Caco-2 (cell line): Measurements from ENCODE around the gene PBX1. TPM values are rescaled to one million over a fixed set of nuclear protein-coding genes. Genes with fewer than 3 reads are reported as not detected.
A peak's percentile ranks its signal among the peaks of the same experiment; 100 is the strongest.

Experiments
- BruUV-seq: library from RNA; stranded (reverse); fragments of 400-500 nt; replicated peaks from 2 replicates; lab custom pipeline; 2021; lab: Mats Ljungman, UMichigan
- CTCF ChIA-PET: fragments of 300-600 bp; sonication (Branson Sonifier 250); formaldehyde crosslinking; loops from one replicate; lab custom pipeline; 2022; ENCODE audit warnings: antibody characterized with exemption; lab: Charles Lee
- POLR2A ChIA-PET: fragments of 300-600 bp; sonication (Branson Sonifier 250); formaldehyde crosslinking; loops from one replicate; lab custom pipeline; 2022; ENCODE audit warnings: antibody characterized with exemption; lab: Charles Lee
- DNase-seq, 2 experiments: peaks; one replicate each; pipeline versions ENCODE4 v3.0.0 to v3.0.0-alpha.2; 2020 to 2022
- H3K27me3 ChIP-seq: replicated peaks from 2 replicates; pipeline ENCODE4 v1.6.0; 2011; ENCODE audit warnings: low read length; ENCODE audit not compliant: control insufficient read depth, insufficient read depth
- H3K36me3 ChIP-seq: 2 replicates; pipeline ENCODE4 v1.5.1; 2011; ENCODE audit warnings: low read length; ENCODE audit not compliant: control insufficient read depth, insufficient read depth
- H3K4me1 ChIP-seq: fragments of 250-450 bp; sonication (Bioruptor Pico); 2 replicates; pipeline ENCODE4 v1.5.1; 2020; ENCODE audit warnings: mild to moderate bottlenecking
- H3K4me3 ChIP-seq: 2 replicates; pipeline ENCODE4 v1.5.1; 2011; ENCODE audit warnings: low read depth, mild to moderate bottlenecking, control low read depth, low read length
- H3K9me3 ChIP-seq: fragments of 250-450 bp; sonication (Bioruptor Pico); 2 replicates; pipeline ENCODE4 v1.5.1; 2020; ENCODE audit warnings: mild to moderate bottlenecking, moderate library complexity
- H3K27ac Mint-ChIP-seq: one replicate; pipeline ENCODE4 v1.8.0; 2022; ENCODE audit warnings: mixed read lengths; ENCODE audit not compliant: unreplicated experiment
- H3K27me3 Mint-ChIP-seq: one replicate; pipeline ENCODE4 v1.8.0; 2022; ENCODE audit warnings: mixed read lengths; ENCODE audit not compliant: insufficient read depth, unreplicated experiment
- H3K36me3 Mint-ChIP-seq: one replicate; pipeline ENCODE4 v1.8.0; 2022; ENCODE audit warnings: mild to moderate bottlenecking, mixed read lengths; ENCODE audit not compliant: insufficient read depth, unreplicated experiment
- H3K4me1 Mint-ChIP-seq: one replicate; pipeline ENCODE4 v1.8.0; 2022; ENCODE audit warnings: low read depth, mixed read lengths; ENCODE audit not compliant: unreplicated experiment
- H3K4me3 Mint-ChIP-seq: one replicate; pipeline ENCODE4 v1.8.0; 2022; ENCODE audit warnings: mild to moderate bottlenecking, moderate library complexity, mixed read lengths; ENCODE audit not compliant: unreplicated experiment
- H3K9me3 Mint-ChIP-seq: one replicate; pipeline ENCODE4 v1.8.0; 2022; ENCODE audit warnings: mixed read lengths; ENCODE audit not compliant: unreplicated experiment
- intact Hi-C: fragments of 100-400 bp; cut with micrococcal nuclease; formaldehyde crosslinking; loops from one replicate; pipeline ENCODE4 v1.10.0; 2022; ENCODE audit not compliant: unreplicated experiment
- total RNA-seq: library from RNA; stranded (reverse); gene quantifications from 2 replicates; pipeline ENCODE4 v1.2.3, GENCODE V29; 2022
- TF ChIP-seq, protein P1 (sequence below), 2 experiments: fragments of 200-600 bp in 1 of 2; IDR thresholded peaks; 1 replicate in 1 of 2; 2 replicates in 1 of 2; pipeline versions ENCODE4 v1.5.1 to v1.8.0; 2011 to 2022; ENCODE audit warnings: antibody characterized with exemption in 1 of 2, control low read depth in 1 of 2, inconsistent platforms in 1 of 2, low read depth in 1 of 2, low read length in 1 of 2, mild to moderate bottlenecking in 1 of 2, moderate library complexity in 1 of 2; ENCODE audit not compliant: insufficient read depth in 1 of 2, severe bottlenecking in 1 of 2, unreplicated experiment in 1 of 2

The PBX1 gene
- total RNA-seq, 1 experiment from 2014 or later, result 103 TPM

DNA sequence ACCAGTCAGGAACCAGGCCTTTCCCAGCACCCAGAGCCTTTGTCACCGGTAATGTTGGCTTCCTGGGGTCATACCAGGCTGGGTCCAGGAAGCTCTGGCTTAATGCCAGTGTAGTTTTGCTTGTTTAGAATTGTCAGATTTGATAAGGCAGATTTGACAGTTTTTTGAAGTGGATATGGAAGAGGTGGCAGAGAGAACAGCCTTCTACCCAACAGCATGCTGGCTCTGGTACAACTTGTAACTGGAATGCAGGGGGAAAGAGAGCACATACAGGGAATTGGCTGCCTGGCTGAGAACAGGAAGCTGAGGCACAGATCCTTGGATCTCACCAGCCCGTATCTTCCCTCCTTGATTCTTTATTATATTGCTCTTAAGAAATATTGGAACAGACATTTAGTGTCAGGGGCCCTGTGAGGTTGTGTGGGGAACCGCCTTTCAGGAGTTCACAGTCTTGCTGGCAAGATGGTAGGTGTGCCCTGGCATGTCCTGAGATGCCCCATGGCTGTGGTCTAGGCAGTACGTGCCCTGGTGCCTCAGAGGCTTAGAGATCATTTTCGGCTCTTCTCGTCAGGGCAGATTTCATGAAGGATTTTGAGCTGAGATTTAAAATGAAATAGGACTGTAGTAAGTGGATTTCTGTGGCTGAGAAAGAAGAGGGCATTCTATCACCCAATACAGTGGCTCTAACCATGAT is 227.0 kb downstream of the PBX1 start:
- Histone ChIP-seq H3K27me3 (no peaks in the 10 kb centered on the region), H3K9me3 (no peaks in the 10 kb centered on the region), H3K4me1 (peaks cover 23% of the 10 kb centered on the region), H3K36me3 (no peaks in the 10 kb centered on the region; the same call in 1 of the 2 replicates), H3K4me3 (no peak overlapping the region)
- no peak for DNase-seq
- H3K27me3 Mint-ChIP-seq, result no peaks in the 10 kb centered on the region
- TF ChIP-seq, protein P1, sequence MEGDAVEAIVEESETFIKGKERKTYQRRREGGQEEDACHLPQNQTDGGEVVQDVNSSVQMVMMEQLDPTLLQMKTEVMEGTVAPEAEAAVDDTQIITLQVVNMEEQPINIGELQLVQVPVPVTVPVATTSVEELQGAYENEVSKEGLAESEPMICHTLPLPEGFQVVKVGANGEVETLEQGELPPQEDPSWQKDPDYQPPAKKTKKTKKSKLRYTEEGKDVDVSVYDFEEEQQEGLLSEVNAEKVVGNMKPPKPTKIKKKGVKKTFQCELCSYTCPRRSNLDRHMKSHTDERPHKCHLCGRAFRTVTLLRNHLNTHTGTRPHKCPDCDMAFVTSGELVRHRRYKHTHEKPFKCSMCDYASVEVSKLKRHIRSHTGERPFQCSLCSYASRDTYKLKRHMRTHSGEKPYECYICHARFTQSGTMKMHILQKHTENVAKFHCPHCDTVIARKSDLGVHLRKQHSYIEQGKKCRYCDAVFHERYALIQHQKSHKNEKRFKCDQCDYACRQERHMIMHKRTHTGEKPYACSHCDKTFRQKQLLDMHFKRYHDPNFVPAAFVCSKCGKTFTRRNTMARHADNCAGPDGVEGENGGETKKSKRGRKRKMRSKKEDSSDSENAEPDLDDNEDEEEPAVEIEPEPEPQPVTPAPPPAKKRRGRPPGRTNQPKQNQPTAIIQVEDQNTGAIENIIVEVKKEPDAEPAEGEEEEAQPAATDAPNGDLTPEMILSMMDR (IDR thresholded peaks at IDR 0.05; ENCODE audit: insufficient read depth in 1 of 2, low read depth in 1 of 2, low read length in 1 of 2, severe bottlenecking in 1 of 2, unreplicated experiment in 1 of 2), result no peak
- intact Hi-C loops, result loop anchor here (2.0 kb wide), 2 partner anchors 13 to 267 kb away; no protein-coding TSS in a partner anchor
- H3K4me3 Mint-ChIP-seq, result no peak overlapping the region
- no peaks in the 10 kb centered on the region for H3K9me3 Mint-ChIP-seq
- peaks cover 23% of the 10 kb centered on the region for H3K4me1 Mint-ChIP-seq
- H3K36me3 Mint-ChIP-seq, result peaks cover 8% of the 10 kb centered on the region
- CTCF ChIA-PET, result interaction anchor here (1.0 kb wide), 2 partner anchors 227 to 251 kb away, joined by 4 read pairs; partner anchors contain the start of gene PBX1
- BruUV-seq, result no TSS peak
- POLR2A ChIA-PET, result no interaction called here
- H3K27ac Mint-ChIP-seq, result peak overlapping the region; percentile 72

DNA sequence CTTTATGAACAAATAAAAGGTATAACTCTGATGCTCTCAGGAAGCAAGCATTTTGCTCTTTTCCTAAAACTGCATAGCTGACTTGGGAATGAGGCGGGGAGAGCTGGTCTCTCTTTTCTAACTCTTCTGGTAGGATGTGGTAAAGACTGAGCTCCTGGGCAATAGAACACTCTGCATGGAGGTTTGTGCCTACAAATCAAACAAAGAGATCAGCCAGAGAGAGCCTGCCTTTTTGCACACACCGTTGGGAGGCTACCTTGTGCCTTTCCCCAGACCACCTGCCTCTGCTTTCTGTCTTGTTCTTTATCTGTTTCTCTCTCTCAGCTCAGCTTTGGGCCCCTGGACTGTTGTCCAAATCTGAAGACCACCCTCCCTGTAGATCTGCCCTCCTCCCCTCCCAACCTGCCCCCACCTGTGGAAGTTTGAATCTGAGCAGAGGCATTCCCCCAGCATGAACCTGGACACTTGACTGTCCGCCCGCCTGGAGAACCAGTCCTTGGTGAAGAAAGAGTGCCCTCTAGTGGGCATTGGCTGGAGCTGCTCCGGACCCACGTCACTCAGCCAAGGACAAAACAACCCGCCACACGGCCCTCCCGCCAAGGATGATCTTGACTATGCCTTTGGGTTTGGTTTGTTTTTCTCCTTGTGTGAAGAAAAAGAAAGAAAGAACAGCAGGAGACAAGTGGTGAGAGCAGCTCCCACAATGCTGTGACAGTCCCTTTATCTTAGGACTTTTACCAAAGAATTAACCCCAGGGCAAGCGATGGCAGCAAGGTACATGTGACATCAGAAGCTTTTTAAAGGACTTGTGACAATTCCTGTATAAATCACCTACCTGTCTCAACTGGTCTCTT is 228.2 kb downstream of the PBX1 start:
- no peaks in the 10 kb centered on the region for H3K27me3 Mint-ChIP-seq
- CTCF ChIA-PET, result interaction anchor here (0.6 to 1.3 kb wide), 10 partner anchors 9 to 547 kb away, joined by 3 to 7 read pairs (median 4); partner anchors contain the start of gene PBX1
- no peaks in the 10 kb centered on the region for H3K36me3 ChIP-seq
- no peaks in the 10 kb centered on the region for H3K27me3 ChIP-seq
- H3K4me1 ChIP-seq, result peaks cover 23% of the 10 kb centered on the region
- no TSS peak for BruUV-seq
- TF ChIP-seq, protein P1 (IDR thresholded peaks at IDR 0.05; ENCODE audit: insufficient read depth in 1 of 2, low read depth in 1 of 2, low read length in 1 of 2, severe bottlenecking in 1 of 2, unreplicated experiment in 1 of 2), result peak; percentile 84 to 87
- POLR2A ChIA-PET, result no interaction called here
- peaks cover 17% of the 10 kb centered on the region for H3K36me3 Mint-ChIP-seq
- H3K4me3 ChIP-seq, result no peak overlapping the region
- no peaks in the 10 kb centered on the region for H3K9me3 Mint-ChIP-seq
- peak overlapping the region; percentile 45 for H3K27ac Mint-ChIP-seq
- intact Hi-C loops, result loop anchor here (1.0 to 2.0 kb wide), 9 partner anchors 14 to 621 kb away; no protein-coding TSS in a partner anchor
- peak; percentile 82 to 86 for DNase-seq
- H3K4me1 Mint-ChIP-seq, result peaks cover 23% of the 10 kb centered on the region
- H3K9me3 ChIP-seq, result no peaks in the 10 kb centered on the region
- H3K4me3 Mint-ChIP-seq, result peak overlapping the region; percentile 25

DNA sequence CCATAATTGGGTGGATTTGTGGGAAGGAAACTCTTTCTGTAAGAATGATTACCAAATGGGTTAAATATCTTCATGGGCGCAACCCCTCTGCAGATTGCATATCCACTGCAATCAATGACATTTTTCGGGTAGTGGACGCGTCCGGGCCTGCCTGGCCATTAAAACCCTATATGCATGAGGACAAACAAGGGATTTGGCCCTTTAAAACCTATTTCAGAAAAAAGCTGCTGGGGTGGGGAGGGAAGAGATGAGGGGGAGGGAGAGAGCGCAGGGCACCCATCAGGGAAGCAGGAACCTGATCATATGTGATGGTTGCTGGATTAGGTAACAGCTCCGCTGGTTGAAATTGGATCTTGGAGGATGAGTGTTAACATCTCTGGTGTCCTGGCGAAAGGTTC is 228.8 kb downstream of the PBX1 start:
- Histone ChIP-seq H3K27me3 (no peaks in the 10 kb centered on the region), H3K36me3 (no peaks in the 10 kb centered on the region), H3K9me3 (no peaks in the 10 kb centered on the region), H3K4me1 (peaks cover 23% of the 10 kb centered on the region), H3K4me3 (no peak overlapping the region)
- intact Hi-C loops, result loop anchor here (1.0 to 2.0 kb wide), 9 partner anchors 15 to 622 kb away; no protein-coding TSS in a partner anchor
- Mint-ChIP-seq H3K4me1 (peaks cover 23% of the 10 kb centered on the region), H3K4me3 (peak overlapping the region; percentile 25), H3K27me3 (no peaks in the 10 kb centered on the region), H3K27ac (peak overlapping the region; percentile 45), H3K9me3 (no peaks in the 10 kb centered on the region), H3K36me3 (peaks cover 20% of the 10 kb centered on the region)
- ChIA-PET POLR2A (no interaction called here), CTCF (interaction anchor here (0.6 to 1.3 kb wide), 10 partner anchors 9 to 548 kb away, joined by 3 to 7 read pairs (median 4); partner anchors contain the start of gene PBX1)
- DNase-seq, result peak in 1 of 2 experiments; percentile 44
- TF ChIP-seq, protein P1 (IDR thresholded peaks at IDR 0.05; ENCODE audit: insufficient read depth in 1 of 2, low read depth in 1 of 2, low read length in 1 of 2, severe bottlenecking in 1 of 2, unreplicated experiment in 1 of 2), result no peak
- BruUV-seq, result no TSS peak
